Stimulated activated CD4-positive, alpha-beta T cell treated with anti-CD3 and anti-CD28 coated beads, Interleukin-2, amount 100 ng/mL, for 24 hours (primary cell): Measurements from ENCODE around the gene PKD2L1.
"Not testable (repeated sequence)": the region's sequence is repeated elsewhere in the genome, so short reads cannot be mapped to it uniquely, and the experiment has no call there.

Source experiments
- DNase-seq, 2 donors: peaks; one replicate each; pipeline ENCODE4 v3.0.0-alpha.2; 2020

The PKD2L1 gene

DNA sequence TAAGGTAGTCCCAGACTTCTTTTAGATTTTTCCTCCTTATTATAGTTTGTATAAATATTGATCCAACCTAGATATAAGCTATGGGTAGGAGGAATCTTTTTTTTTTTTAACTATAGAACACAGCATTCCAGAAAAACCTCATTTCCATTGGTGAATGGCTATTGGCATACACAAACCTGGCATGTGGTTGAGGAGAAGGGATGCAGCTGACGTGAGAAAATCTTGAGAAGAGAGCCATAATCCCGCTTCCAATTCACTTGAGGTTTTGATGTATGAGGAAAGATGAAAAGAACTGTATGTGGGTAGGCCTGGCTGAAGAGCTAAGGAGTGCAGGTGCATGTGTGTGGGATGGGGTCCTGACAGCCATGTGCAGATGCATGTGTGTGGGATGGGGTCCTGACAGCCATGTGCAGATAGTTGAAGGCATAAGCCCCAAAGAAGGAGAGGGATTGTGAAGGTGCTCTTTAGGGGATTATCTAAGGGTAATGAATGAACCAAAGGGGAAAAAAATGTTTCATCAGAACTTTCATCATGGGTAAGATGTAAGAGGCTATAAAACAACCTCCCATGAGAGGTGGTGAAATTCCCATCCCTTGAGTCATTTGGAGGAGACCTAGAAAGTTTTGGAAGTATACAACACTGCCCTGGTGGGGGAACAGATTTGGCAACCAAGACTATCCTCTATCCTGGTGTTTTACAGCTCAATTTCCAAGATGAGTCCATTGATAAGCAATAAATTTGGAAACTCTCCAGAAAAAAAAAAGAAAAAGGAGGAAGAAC, 3.8 kb upstream of the PKD2L1 start:
- no peak for DNase-seq

DNA sequence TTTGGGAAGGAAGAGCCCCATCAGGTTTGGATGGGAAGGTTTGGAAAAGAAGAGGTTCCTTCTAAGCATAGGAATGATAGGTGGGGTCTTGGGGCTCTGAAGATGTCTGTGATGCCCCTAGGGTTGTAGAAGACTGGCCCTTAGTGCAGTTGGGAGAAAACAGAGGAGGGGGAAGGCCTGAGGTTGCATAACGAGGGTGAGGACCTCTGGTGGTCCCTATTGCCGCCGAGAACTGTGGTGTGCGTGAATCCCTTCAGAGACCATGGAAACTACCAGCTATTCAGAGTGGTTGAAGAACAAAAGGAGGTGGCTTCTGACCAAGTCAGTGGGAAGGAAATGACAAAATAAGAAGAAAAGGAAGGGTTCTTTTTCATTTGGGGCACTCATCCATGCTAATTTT, 3.1 kb upstream of the PKD2L1 start:
- DNase-seq, result no peak

DNA sequence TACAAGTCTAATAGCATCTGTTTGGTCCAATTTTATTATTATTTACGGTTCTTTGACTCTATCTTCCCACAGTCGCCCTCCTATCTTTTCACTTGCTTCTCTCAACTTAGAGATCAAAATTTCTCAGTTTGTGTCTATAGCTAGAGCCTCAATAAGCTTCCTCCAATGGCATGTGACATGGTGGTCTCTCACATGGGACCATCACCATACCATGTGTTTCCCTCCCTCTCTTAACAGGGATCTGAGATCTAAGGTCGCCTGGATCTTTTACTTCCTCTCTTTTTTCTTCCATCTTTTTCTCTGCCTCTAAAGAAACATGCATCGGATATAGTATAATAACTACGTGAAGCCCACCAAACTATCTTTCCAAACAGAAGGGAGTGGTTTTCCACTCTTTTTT, 1.8 kb downstream of the PKD2L1 start:
- no peak for DNase-seq

DNA sequence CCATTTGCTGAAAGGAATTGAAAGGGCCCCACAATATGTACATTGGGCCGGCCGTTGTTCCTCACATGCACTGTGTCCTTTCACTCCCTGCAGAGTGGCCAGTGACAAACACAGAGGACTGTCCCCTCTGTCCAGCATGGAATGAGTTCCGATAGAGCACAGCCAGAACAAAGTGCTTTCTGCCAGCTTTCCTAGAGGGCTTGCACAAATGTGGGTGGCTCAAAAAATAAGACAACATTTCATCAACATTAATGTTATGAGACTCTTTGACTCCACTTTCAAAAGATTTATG, 2.4 kb downstream of the PKD2L1 start:
- no peak for DNase-seq

DNA sequence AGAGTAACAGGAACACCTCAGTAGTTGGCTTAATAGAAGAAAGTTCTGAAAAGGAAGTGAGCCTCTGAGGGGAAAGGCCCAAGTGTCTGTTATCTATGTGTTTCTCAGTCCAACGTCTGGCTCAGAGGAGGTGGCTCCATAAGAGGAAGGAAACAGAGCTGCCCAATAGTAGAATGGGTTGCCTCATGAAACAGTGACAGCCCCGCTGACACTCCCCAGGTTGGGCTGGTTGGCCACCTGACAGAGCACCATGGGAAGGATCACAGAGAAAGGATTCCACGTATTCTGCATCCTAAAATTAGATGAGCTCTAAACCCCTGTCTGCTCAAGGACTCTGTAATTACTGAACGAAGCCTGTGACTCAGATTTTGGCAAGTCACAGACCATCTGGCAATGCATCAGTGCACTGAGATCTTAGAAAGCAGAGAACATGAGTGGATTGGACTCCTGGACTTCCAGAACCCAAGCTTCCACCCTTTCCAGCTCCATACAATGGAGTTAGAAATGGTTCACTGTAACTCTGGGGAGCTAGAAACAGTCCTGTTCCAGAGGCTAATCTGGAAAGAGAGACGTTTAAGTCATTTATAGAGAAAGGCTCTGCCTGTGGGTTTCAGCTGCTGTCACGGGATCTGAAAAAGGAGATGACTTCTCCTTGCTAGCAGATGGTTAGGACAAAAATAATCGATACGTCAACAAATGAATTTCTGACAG, 2.9 kb downstream of the PKD2L1 start:
- peak in 1 of 2 donors; percentile 14 for DNase-seq

DNA sequence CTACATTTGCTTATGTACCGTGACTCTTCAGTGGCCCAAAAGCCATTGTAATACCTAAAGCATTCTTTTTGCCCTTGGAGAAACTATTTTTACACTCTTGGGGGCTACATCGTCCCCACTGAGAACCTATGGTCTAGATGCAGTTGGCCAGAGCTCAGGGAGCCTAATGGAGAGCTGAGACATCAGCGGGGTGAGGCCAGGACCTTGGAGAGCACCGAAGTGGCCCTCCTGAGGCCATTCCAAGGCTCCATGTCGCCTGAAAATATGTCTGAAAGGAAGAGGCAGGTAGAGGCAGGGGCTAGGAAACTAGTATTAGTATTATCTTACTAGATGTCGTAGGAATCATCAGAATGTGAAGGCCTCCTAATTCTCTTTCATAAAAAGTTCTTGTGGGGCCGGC, 4.9 kb downstream of the PKD2L1 start:
- DNase-seq, result no peak

DNA sequence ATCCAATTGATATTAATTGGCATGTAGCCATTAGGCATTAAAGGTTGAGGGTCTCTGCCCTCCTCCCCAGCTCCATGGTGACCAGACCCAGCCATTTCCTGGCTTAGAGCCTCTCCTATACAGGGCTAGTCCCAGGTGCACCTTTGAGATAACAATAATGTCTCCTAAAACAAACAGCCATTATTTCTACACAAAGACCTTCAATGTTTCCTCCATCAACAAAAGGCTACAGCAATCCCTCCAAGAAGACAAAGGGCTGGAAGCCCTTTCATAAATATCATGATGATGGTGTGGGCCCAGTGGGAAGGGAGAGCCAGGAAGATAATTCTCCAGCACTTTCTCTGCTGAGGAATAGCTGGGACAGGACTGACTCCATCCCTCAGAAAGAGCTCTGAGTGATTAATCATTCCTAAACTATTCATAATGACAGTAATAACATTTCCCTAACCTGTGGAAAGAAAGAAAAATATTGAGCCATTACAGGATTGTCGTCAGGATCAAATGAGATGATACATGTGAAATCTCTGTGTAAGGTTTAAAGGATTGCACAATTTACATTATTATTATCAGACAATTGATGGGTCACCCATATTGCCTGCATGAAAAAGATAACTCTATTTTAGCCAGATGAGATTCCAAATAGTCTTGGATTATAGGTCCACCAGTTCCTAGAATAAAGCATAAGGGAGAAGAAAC, 10.2 kb downstream of the PKD2L1 start:
- no peak for DNase-seq

DNA sequence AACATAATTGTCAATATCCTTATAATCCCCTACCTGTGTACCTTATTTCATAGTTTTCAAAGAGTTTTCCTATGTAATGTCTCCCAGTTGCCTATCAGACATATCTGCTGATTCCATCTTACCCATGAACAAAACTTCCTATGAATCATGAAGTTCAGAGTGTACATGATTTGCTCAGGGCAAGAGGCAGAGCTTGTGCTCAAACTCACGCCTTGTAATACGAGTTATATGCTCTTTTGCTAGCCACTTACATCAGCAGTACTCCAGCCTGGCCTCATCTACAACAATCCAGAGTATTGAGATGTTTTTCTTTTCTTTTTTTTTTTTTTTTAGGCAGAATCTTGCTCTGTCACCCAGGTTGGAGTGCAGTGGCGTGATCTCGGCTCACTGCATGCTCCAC, 11.8 kb downstream of the PKD2L1 start:
- no peak for DNase-seq

DNA sequence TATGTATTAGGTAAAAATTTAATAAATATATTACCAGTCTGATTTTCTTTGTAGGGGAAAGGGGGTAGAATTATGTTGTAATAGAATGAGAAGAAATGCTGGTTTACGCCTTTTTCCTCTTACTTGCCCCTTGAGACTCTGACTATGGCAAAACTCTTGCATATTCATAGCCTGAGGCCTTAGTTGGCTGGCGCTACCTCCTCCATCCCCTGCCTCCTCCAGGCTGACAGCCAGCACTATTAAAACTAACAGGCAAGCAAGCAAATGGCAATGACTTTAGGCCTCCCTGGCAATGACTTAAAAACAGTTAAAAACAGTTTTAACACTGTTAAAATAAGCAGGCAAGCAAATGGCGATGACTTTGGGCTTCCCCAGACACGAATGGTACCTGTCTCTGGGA, 14.4 kb downstream of the PKD2L1 start:
- no peak for DNase-seq

DNA sequence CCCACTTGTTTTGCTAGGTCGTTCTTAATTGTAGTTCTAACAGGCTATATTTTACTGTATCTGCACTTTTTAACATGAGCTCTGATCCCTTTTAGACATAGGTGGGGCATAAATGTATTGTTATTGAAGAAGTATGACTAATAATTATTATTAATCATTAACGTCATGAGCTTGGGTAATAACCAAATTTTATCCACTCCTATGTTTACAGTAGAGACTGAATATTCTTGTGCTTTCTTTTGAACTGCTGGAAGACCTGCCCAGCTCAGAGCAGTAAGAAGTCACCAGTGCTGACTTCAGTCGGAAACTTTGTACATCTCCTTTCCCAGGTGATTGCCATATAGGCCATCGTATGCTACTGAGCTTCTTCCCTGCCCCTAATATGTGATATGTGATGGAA, 18.7 kb downstream of the PKD2L1 start:
- DNase-seq, result no peak

DNA sequence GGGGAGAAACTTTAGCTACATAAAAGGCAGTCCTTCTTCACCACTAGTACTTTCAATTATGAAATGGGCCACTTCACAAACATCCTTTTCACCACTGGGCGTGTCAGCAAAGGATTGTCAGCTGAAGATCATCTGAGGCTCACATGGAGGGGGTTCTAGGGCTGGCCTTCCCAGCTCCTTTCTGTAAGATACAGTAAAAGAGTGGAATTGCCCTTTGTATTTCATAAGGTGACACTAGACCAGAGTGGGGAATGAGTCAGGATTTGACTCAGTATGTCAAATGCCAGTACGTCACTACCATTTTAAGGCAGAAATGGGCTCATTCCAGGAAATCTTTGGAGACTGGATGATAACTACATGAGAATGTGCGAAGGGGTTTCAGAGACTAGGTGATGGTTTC, 22.3 kb downstream of the PKD2L1 start:
- no peak for DNase-seq

DNA sequence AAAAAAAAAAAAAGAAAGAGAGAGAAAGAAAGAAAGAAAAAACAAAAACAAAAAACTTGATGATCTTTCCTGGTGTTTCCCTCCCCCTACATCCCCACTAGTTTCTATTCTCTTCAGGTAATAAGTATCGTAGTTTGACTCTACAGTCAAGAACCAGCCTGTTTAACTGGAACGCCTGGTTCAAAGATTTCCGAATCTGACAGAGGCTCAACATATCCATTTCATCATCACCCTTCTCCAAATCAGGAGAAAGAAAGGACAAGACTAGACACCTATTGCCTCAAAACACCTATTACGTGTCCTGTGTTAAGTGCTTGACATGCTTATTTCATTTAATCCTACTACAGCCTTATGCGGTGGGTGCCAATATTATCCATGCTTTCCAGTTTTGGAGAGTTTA, 23.2 kb downstream of the PKD2L1 start:
- no peak for DNase-seq

DNA sequence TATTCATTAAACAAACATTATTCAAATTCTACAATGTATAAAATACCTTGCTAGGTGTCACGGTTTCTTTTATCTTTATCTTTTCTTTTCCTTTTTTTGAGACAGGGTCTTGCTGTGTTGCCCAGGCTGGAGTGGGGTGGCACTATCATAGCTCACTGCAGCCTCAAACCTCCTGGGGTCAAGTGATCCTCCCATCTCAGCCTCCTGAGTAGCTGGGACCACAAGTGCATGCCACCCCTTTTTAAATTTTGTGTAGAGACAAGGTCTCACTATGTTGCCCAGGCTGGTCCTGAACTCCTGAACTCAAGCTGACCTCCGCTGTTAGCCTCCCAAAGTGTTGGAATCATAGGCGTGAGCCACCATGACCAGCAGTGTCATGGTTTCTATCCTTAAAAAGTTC, 25.6 kb downstream of the PKD2L1 start:
- DNase-seq, result no peak

DNA sequence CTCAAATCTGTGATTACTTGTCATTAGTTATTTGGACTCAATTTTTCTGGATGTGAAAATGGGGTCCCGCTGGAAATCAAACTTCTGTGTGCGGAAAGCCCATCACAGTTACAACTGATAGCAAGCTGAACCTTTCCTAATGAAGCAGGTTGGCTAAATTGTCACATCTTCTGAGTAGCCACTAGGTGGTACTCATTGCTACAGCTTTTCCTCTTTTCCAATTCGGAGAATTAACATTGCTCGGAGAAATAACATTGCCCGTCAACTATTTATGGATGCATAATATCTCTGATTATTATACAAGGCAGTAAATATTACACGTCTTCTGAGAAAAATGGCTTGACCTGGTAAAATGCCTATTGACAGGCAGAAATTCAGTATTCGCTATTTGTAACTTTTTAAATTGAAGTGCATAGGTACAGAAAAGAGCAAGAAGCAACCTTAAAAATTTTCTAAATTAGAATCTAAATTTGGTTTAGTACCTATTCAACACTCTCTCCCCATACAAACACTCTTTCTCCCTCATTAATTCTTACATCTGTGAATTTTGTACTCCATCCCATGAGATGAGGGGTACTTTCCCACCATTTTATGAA, 26.2 kb downstream of the PKD2L1 start:
- no peak for DNase-seq

DNA sequence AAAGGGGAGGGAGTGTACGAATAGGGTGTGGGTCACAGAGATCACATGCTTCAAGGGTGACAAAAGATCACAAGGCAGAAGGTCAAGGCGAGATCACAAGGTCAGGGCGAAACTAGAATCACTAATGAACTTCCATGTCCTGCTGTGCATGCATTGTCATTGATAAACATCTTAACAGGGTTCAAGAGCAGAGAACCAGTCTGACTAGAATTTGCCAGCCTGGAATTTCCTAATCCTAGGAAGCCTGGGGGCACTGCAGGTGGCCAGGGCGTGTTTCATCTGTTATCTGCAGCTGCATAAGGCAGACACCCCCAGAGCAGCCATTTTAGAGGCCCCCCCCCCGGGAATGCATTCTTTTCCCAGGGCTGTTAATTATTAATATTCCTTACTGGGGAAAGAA, 28.9 kb downstream of the PKD2L1 start:
- DNase-seq, result not testable (repeated sequence)

DNA sequence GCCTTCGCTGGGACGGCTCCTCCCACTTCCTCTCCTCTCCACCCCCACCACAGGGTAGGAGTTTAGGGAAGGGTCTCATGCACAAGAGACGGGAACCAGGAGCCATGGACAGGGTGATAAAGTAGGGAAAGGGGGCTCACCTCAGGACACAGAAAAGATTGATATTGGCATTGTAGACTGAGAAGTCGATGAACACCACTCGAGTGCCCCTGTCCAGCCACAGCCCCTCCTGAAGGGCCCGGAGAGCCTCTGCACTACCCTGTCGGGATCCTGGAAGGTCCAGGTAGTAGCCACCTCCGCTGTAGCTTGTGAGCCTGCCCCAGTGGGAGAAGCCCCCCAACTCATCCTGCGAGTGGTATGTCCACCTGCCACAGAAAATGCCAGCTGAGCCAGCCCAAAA, 32.8 kb downstream of the PKD2L1 start:
- DNase-seq, result no peak

DNA sequence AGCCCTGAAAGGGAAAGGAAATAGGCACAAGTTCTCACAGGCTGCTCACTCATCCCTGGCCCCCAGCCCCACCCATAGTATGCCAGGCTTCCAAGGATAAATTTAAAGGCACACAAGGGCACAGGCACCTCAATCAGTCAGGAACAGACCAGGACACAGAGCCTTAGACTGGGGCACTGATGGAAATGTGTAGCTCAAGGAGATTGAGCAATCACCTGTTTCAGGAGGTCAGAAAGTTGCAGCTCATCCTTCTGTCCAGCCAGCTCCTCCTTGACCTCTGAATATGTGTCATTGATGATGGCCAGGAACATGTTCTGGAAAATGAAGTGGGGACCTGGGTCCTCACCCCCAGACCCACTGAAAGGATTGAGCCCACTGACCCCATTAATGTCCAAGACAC, 37.0 kb downstream of the PKD2L1 start:
- no peak for DNase-seq

DNA sequence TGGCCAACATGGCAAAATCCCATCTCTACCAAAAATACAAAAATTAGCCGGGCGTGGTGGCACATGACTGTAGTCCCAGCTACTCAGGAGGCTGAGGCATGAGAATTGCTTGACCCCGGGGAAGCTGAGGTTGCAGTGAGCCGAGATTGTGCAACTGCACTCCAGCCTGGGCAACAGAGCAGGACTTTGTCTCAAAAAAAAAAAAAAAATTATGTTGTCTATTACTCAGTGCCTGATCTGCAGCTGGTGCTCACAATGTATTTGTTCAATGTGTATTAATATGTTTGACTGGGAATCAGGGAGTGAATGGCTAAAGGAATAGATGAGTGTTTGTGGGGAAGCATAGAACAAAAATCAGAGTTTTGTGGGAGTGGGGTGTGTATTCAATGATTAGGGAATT, 37.7 kb downstream of the PKD2L1 start:
- DNase-seq, result not testable (repeated sequence)

DNA sequence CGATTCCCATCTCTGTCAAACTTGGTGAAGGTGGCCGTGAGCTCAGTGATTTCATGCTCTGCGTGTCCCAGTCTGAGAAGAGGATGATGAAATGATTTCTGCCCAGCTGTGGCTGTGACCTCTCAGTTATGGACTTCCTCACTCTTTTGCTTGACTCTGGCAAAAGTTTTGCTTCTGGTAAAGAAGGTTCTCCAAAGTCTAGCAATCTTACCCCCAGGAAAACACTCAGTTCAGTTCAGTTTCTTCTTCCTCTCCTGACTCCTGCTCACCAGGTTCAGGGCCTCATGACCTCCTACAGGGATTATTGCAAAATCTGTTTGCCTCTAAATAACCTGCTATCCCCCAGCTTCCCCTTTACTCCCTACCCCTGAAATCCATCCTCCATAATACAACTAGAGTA, 38.7 kb downstream of the PKD2L1 start:
- DNase-seq, result no peak

DNA sequence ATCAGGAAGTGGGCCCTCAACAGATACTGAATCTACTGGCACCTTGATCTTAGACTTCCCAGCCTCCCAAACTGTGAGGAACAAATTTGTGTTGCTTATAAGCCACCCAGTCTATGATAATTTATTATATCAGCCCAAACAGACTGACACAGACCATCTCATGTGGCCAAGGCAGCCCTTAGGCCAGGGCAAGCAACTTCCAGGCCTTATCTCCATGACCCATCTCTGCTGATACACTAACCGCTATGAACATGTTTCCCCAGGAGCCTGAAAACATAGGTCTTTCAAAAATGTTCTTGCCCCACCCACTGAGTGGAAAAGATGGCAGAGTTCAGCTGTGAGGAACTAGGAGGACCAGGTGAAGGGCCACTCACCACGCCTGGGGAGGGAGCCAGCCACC, 40.4 kb downstream of the PKD2L1 start:
- no peak for DNase-seq

DNA sequence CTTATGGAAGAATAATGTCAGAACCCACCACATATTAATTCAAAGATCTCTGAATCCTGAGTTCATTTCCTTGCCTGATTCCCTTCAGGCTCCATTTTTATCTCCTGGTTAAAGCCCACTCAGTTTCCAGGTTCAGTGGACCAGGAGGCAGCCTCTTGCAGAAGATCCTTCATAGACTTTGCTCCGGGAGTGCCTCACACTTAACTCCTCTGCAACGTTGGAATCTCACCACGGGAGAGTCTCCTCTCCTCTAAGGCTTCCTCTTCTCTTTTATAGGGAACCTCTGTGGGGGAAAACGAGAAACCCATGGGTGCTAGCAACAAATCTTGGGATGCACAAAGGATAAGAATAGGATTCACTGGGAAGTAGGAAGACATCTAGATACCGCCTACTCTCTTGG, 41.8 kb downstream of the PKD2L1 start:
- no peak for DNase-seq

DNA sequence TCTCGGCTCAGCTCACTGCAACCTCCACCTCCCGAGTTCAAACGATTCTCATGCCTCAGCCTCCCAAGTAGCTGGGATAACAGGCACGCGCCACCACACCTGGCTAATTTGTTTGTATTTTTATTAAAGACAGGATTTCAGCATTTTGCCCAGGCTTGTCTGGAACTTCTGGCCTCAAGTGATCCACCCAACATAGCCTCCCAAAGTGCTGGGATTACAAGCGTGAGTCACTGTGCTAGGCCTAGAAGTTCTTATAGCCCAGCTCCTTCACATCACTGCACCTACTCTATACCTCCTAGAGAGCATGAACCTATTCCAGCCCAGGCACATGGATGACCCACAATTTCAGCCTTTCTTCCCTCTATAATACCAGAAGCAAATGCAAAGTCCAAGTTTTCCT, 42.3 kb downstream of the PKD2L1 start:
- DNase-seq, result no peak

DNA sequence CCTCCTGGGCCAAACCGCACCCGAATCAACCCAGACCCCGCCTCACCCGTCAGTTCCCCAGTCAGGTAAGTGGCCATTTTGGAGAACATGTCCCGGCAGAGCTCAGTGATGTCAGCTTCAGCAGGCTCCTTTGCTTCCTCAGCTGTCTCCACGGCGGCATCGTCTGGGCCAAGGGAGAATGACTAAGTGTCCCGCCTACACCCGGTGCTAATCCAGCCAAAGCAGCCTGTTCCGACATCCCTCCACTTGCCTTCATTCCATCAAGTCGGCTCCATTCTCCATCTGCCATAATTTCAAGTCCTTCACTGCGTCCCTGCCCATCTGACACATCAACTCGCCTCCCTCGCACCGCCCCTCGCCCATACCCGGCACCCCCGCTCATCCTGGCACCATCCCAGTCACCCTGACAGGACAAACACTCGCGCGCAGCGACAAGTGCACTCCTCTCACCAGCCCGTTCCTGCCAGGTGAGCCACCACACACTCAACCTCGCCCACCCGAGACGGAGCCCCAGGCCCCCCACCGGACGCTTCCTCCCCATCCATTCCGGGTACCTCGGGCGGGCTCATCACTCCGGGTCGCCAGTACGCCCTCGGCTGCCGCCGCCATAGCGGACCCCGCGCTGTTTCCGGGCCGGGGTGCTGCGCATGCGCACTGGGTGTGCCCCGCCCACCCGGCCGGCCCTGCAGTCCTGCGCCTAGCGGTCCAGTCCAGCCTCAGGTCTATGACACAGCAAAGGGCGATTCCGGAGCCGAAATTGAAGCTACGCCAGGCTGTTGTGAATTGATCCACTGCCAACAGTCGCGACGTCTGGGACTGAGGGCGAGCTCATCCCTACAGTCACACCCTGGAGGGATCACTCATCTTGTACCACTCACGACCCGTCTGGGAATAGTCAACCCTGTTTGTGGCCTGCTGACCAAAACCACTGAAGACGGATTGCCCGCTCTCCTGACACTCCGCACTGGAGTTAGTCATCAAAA, 43.7 kb downstream of the PKD2L1 start, which contains the start of gene BLOC1S2:
TSS of gene BLOC1S2 (minus strand) at position 630 of the 983 bp plus-strand sequence. CDS start at position 609, 21 bp downstream.
- peak; percentile 90 to 91 for DNase-seq
